HepG2 (cell line): ENCODE measurements around the gene NCKAP1. TPM values are rescaled to one million over a fixed set of nuclear protein-coding genes. Genes with fewer than 3 reads are reported as not detected.

Source experiments
- CBX2 ChIP-seq, 2 experiments: fragments of 200-600 bp in 1 of 2; sonication (generic); formaldehyde crosslinking in 1 of 2; IDR thresholded peaks; 2 replicates each; pipeline versions ENCODE4 v1.7.0 to v1.8.1; 2018 to 2022; ENCODE audit warnings: low read depth in 2 of 2, low read length in 1 of 2, mild to moderate bottlenecking in 1 of 2, missing genetic modification reagents in 1 of 2
- FOXA3 ChIP-seq: IDR thresholded peaks from 2 replicates; pipeline ENCODE4 v1.6.1; 2016; ENCODE audit warnings: missing genetic modification reagents, missing compliant biosample characterization
- HMG20B ChIP-seq: conservative IDR thresholded peaks from 2 replicates; pipeline ENCODE4 v1.6.1; 2016; ENCODE audit warnings: missing genetic modification reagents, missing compliant biosample characterization
- KLF12 ChIP-seq: sonication (generic); formaldehyde crosslinking; IDR thresholded peaks from 2 replicates; pipeline ENCODE4 v1.4.0; 2020; ENCODE audit warnings: missing genetic modification reagents, borderline replicate concordance
- SP5 ChIP-seq: IDR thresholded peaks from 2 replicates; pipeline ENCODE4 v1.6.1; 2016; ENCODE audit warnings: low read depth, borderline replicate concordance
- ZFP37 ChIP-seq: sonication (generic); formaldehyde crosslinking; IDR thresholded peaks from 2 replicates; pipeline ENCODE4 v1.4.0; 2020; ENCODE audit warnings: missing genetic modification reagents, borderline replicate concordance
- ZHX2 ChIP-seq, 2 experiments: sonication (generic) in 1 of 2; formaldehyde crosslinking in 1 of 2; IDR thresholded peaks; 2 replicates each; pipeline versions ENCODE4 v1.6.1 to v1.9.0; 2014 to 2022; ENCODE audit warnings: antibody characterized with exemption in 1 of 2, borderline replicate concordance in 1 of 2, inconsistent platforms in 1 of 2, low read depth in 1 of 2, missing genetic modification reagents in 1 of 2
- ZNF232 ChIP-seq: sonication (generic); formaldehyde crosslinking; IDR thresholded peaks from 2 replicates; pipeline ENCODE4 v1.4.0; 2020; ENCODE audit warnings: missing genetic modification reagents, borderline replicate concordance
- ZNF577 ChIP-seq: sonication (generic); formaldehyde crosslinking; IDR thresholded peaks from 2 replicates; pipeline ENCODE4 v1.4.0; 2020; ENCODE audit warnings: mild to moderate bottlenecking, low read depth, missing genetic modification reagents, borderline replicate concordance
- polyA plus RNA-seq, 8 experiments: library from polyadenylated mRNA; depleted of rRNA in 3 of 8; stranded (reverse) in 7 of 8; unstranded in 1 of 8; fragments of >200 nt; fragmentation: Illumina TruSeq in 4 of 8; extraction: Trizol in 4 of 8; gene quantifications; 2 replicates each; pipeline versions ENCODE4 v1.2.1 to v1.2.3, GENCODE V29; 2011 to 2016; ENCODE audit warnings: low read depth in 4 of 8, missing spikeins in 1 of 8, mixed read lengths in 1 of 8; ENCODE audit not compliant: insufficient read depth in 1 of 8
- total RNA-seq, 5 experiments: library from RNA; depleted of rRNA; stranded (reverse); fragments of >200 nt; fragmentation: Illumina TruSeq; extraction: Trizol; gene quantifications; 2 replicates each; pipeline ENCODE4 v1.2.3, GENCODE V29; 2016; ENCODE audit warnings: low read depth in 1 of 5
- TF ChIP-seq, protein P1 (sequence below): sonication (generic); formaldehyde crosslinking; IDR thresholded peaks from 2 replicates; pipeline ENCODE4 v1.4.0; 2020; ENCODE audit warnings: missing genetic modification reagents, borderline replicate concordance

NCKAP1 gene
- total and polyA plus RNA-seq, 2 of the 13 experiments (the other 11 are each of a cell fraction or from before 2014, with no cell fraction given), result 72.1 to 96.3 TPM

DNA sequence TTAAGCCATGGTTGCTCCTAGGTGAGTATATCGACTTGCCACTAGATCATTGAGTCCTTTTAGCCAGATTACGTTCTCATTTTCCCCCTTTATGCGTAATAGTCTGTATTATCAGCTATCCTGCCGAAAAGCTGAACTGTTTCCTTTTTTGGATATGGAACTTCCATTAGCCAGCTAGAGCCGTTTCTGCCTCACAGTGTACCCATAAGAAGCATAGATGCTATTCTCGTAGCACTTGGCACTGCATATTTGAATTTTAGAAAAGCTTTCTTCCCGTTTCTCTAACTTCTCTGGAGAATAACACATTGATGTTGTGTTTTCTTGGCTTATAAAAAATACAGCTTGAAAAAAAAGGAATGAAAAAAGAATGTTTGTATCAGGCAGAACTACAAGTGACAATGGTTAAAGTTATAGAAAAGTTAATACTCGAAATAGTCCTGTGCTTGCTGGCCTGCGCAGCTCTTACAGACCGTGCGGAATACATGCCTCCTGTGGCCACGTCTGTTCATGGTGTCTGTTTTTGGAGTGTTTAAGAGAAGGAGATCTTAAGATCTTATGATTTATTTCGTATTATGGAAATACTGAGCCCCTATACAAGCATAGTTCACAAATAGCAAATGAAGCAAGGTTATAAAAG, 41.0 kb upstream of the NCKAP1 start (continued):
- 0 out of 2 replicates have a peak, but pooled peaks have one; percentile 2 for TF ChIP-seq ZNF232
- no peak for TF ChIP-seq KLF12
- TF ChIP-seq CBX2 (IDR thresholded peaks at IDR 0.05; ENCODE audit: low read depth, low read length), result 0 out of 2 replicates have a peak, but pooled peaks have one; percentile 70
- TF ChIP-seq CBX2 (CRISPR knock-in tag; IDR thresholded peaks at IDR 0.05; ENCODE audit: low read depth), result no peak
- TF ChIP-seq SP5 (CRISPR knock-in tag), result 0 out of 2 replicates have a peak, but pooled peaks have one; percentile 8
- no peak for TF ChIP-seq ZFP37 (CRISPR knock-in tag)
- no peak for TF ChIP-seq HMG20B (CRISPR knock-in tag)
- TF ChIP-seq FOXA3 (CRISPR knock-in tag), result no peak
- TF ChIP-seq ZNF577 (CRISPR knock-in tag), result no peak
- TF ChIP-seq ZHX2 (IDR thresholded peaks at IDR 0.05; ENCODE audit: low read depth), result no peak
- TF ChIP-seq ZHX2 (CRISPR knock-in tag; IDR thresholded peaks at IDR 0.05; ENCODE audit: borderline replicate concordance), result no peak
- TF ChIP-seq, protein P1, sequence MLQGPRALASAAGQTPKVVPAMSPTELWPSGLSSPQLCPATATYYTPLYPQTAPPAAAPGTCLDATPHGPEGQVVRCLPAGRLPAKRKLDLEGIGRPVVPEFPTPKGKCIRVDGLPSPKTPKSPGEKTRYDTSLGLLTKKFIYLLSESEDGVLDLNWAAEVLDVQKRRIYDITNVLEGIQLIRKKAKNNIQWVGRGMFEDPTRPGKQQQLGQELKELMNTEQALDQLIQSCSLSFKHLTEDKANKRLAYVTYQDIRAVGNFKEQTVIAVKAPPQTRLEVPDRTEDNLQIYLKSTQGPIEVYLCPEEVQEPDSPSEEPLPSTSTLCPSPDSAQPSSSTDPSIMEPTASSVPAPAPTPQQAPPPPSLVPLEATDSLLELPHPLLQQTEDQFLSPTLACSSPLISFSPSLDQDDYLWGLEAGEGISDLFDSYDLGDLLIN (CRISPR knock-in tag), result no peak
